ENCODE measurements around the gene SNED1.

DNA sequence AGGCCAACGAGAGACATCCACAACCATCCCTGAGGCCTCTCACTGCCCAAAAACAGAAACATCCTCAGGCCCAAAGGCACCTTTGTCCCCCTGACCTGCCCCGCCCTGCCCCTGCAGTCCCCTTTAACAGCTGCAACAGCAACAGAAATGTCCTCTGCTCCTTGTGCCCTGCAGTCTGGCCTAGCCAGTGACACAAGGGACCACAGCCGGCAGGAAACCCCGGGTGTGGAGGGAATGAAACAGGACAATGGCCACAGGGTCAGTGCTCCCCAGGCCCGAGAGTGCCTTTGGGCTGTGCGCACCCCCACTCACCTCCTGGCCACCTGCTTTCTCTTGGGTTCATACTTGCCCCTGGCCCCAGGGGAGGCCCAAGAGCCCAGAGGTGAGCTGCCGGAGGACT lies 35.6 kb downstream of the SNED1 start:
- TF ChIP-seq, protein P1, sequence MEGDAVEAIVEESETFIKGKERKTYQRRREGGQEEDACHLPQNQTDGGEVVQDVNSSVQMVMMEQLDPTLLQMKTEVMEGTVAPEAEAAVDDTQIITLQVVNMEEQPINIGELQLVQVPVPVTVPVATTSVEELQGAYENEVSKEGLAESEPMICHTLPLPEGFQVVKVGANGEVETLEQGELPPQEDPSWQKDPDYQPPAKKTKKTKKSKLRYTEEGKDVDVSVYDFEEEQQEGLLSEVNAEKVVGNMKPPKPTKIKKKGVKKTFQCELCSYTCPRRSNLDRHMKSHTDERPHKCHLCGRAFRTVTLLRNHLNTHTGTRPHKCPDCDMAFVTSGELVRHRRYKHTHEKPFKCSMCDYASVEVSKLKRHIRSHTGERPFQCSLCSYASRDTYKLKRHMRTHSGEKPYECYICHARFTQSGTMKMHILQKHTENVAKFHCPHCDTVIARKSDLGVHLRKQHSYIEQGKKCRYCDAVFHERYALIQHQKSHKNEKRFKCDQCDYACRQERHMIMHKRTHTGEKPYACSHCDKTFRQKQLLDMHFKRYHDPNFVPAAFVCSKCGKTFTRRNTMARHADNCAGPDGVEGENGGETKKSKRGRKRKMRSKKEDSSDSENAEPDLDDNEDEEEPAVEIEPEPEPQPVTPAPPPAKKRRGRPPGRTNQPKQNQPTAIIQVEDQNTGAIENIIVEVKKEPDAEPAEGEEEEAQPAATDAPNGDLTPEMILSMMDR (conservative IDR thresholded peaks at IDR 0.05; ENCODE audit: low read depth in 2 of 2), result no peak
- TF ChIP-seq CREB1 (CRISPR knock-in tag; IDR thresholded peaks at IDR 0.05; ENCODE audit: low read depth) (no peak), EZH2phosphoT487 (IDR thresholded peaks at IDR 0.05; ENCODE audit: unreplicated experiment) (no peak)
- TF ChIP-seq, protein P2, sequence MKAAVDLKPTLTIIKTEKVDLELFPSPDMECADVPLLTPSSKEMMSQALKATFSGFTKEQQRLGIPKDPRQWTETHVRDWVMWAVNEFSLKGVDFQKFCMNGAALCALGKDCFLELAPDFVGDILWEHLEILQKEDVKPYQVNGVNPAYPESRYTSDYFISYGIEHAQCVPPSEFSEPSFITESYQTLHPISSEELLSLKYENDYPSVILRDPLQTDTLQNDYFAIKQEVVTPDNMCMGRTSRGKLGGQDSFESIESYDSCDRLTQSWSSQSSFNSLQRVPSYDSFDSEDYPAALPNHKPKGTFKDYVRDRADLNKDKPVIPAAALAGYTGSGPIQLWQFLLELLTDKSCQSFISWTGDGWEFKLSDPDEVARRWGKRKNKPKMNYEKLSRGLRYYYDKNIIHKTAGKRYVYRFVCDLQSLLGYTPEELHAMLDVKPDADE (IDR thresholded peaks at IDR 0.05), result no peak

All from GM23338 (cell line).